CD4-positive, alpha-beta T cell treated with Interferon alpha-2 for 1 hour (primary cell): Measurements from ENCODE around the gene CLTCL1.

Source experiments
- DNase-seq, 2 donors: peaks; one replicate each; pipeline ENCODE4 v3.0.0-alpha.2; 2020 to 2022

CLTCL1 gene

GRCh38 chr22:19194766-19195536, 96.6 kb downstream of the CLTCL1 start:
- no peak for DNase-seq

- no peak for DNase-seq
These were observed 97.6 kb downstream of the CLTCL1 start for GRCh38 chr22:19193879-19194278.

- DNase-seq, result no peak
These were observed 103.6 kb downstream of the CLTCL1 start for GRCh38 chr22:19187716-19188563.

GRCh38 chr22:19184276-19184997, 107.1 kb downstream of the CLTCL1 start:
- no peak for DNase-seq

GRCh38 chr22:19183216-19183615, 108.3 kb downstream of the CLTCL1 start:
- no peak for DNase-seq

GRCh38 chr22:19182472-19183157, 108.9 kb downstream of the CLTCL1 start:
- no peak for DNase-seq

GRCh38 chr22:19181786-19182471, 109.6 kb downstream of the CLTCL1 start:
- no peak for DNase-seq

- DNase-seq, result no peak
These were observed 110.6 kb downstream of the CLTCL1 start for GRCh38 chr22:19180740-19181410.

- DNase-seq, result no peak
These were observed 111.3 kb downstream of the CLTCL1 start for GRCh38 chr22:19180234-19180633.

- peak; percentile 54 to 61 for DNase-seq
These were observed 111.9 kb downstream of the CLTCL1 start for GRCh38 chr22:19179497-19180048.

GRCh38 chr22:19178657-19179496, 112.6 kb downstream of the CLTCL1 start, which contains the start of gene SLC25A1:
Gene SLC25A1 (minus strand): TSS chr22:19178736. CDS start chr22:19178673, 63 bp downstream.
- DNase-seq, result peak; percentile 80 to 89

- DNase-seq, result peak; percentile 30 to 61
These were observed 113.4 kb downstream of the CLTCL1 start for GRCh38 chr22:19178065-19178656.

- no peak for DNase-seq
These were observed 114.1 kb downstream of the CLTCL1 start for GRCh38 chr22:19177164-19178064.

GRCh38 chr22:19176732-19177131, 114.8 kb downstream of the CLTCL1 start:
- no peak for DNase-seq

GRCh38 chr22:19176175-19176643, 115.3 kb downstream of the CLTCL1 start:
- DNase-seq, result no peak

GRCh38 chr22:19175602-19176174, 115.8 kb downstream of the CLTCL1 start:
- no peak for DNase-seq

- DNase-seq, result no peak
These were observed 116.4 kb downstream of the CLTCL1 start for GRCh38 chr22:19175026-19175601.
